Right renal cortex interstitium (tissue), 3 donors: ENCODE results near the gene SERP1. TPM values are rescaled to one million over a fixed set of nuclear protein-coding genes. Genes with fewer than 3 reads are reported as not detected.

Source experiments
- DNase-seq, 3 donors: peaks; one replicate each; pipeline ENCODE4 v3.0.0-alpha.2; 2013; ENCODE audit warnings: low read depth in 3 of 3, low spot score in 2 of 3
- polyA plus RNA-seq, 3 donors: library from polyadenylated mRNA; unstranded; fragments of 120-200 nt; gene quantifications; one replicate each; pipeline ENCODE4 v1.2.1, GENCODE V29; 2013; ENCODE audit not compliant: insufficient read length in 3 of 3

Gene SERP1
- polyA plus RNA-seq = 100 to 1,000 TPM; 121 to 128 (median 123) TPM

DNA sequence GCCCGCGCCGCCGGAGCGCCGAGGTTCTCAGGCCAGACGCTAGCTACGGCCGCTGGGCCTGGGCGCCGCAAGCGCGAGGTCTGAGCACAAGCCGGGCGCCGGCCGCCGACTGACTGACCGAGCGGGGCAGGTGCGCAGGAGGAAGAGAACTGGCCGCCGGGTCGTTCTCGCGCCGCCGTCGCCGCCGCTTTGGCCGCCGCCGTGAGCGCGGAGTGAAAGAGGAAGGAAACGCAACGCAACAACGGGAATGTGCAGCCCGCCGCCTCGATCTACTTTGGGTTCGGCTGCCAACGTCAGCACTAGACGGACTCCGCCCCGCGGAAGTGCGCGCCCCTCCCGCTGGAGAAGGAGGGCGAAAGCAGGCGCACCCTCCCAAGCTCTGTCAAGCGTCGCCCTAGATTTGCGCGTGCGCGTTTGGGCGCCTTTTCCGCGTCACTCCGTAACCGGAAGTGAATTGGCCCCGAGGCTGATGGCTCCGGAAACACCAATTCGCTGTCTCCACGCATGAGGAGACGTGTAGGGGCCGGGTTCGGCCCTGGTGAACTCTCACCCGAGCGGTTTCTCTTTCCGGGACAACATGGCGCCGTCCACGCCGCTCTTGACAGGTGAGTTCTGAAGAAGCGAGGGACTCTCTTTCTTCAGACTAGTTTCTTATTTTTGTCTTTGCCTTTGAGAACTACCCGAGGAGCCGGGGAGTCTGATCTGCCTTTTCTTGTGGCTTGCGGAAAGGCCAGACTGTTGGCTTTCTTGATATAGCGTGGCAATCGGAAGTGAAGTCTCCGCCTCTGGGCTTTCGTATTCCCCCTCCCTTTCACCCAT is at the start of gene SERP1, which contains the start of gene EIF2A:
TSS of gene SERP1 (minus strand) at position 271 of the 819 bp plus-strand sequence. CDS start 361 bp downstream, outside the sequence.
TSS of gene EIF2A (plus strand) at position 562 of the 819 bp plus-strand sequence. CDS start at position 578, 16 bp downstream.
- peak; percentile 98 to 99 (median 98) for DNase-seq

DNA sequence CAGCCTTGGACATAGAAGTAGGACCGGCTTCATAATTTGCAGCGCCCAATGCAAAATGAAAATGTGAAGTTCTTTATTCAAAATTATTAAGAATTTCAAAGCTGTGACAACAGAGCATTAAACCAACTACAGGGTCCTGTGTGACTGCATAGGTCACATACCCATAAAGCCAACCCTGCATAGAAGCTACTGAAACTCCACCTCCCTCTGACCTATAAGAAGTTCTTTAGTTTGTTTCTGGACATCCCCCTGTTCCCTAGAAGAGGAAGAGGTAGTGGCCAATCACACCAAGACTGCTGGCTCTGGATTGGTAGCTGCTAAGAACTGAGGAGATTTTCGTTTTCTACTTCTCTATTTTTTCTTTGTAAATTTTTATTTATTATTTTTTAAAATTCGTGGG is 47.9 kb upstream of the SERP1 start:
- DNase-seq = no peak

DNA sequence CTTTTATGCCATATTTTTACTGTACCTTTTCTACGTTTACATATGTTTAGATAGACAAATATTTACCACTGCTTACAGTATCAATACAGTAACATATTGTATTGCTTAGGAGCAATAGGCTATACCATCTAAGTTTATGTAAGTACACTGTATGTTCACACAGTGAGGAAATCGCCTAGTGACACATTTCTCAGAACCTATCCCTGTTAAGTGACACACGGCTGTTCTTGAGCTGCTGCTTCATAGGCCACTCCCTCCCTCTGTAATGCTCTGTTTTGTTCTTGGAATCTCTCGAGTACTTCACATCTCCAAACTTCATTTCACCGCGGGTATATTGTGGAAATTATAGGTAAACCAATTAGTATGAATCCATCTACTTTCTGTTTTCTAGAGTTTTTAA is 43.5 kb upstream of the SERP1 start:
- DNase-seq = no peak

DNA sequence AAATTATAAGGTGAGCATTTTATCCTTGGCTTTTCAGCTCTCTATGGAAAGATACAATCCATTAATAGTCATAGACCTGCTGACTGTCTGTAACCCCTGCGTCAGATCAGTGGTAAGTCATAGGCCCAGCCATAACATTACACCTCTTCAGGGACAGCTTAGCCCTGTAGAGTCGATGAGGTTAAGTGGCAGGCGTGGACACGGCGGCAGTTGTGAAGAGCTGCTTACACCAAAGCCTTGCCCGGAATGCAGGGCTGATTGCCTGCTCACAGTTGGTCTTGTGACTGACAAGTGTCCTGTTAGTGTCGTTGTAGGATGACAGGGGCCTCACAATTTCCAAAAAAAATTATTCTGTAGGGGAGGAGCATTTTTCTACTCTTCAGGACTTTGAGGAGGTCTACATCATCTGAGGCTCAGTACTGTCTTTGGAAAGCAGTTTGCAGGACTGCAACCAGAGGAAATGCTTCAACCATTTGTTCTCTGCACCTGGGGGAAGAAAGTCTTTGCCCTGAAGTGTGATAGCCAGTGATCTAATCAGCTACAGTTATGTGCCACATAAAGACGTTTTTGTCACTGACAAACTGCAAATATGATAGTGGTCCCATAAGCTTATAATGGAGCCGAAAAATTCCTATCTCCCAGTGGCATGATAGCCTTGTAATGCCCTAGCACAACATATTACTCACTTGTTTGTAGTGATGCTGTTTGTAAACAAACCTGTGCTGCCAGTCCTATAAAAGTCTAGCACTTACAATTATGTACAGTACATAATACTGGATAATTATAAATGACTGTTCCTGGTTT is 41.9 kb upstream of the SERP1 start:
- no peak for DNase-seq

- DNase-seq = no peak
These were observed 36.7 kb upstream of the SERP1 start for GRCh38 chr3:150583028-150583427.

DNA sequence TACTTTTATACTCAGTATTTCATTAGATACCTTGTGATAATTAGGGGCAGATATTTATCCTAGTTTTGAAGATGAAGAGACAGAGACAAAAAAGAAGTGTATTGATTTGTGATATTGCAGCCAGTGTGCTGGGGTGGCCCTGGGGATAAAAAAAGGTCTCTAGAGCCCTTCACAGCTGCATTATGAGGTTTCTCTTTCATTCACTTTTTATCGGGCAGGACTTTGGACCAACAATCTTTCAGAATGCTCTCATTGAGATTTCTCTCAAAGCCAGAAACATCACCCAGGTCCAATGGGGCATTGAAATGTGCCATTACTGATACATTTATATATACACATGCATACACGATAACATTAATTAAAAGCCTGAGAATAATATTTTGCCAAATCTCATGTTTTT is 36.3 kb upstream of the SERP1 start:
- DNase-seq = no peak

- DNase-seq = no peak
These were observed 34.9 kb upstream of the SERP1 start for GRCh38 chr3:150581174-150581573.

DNA sequence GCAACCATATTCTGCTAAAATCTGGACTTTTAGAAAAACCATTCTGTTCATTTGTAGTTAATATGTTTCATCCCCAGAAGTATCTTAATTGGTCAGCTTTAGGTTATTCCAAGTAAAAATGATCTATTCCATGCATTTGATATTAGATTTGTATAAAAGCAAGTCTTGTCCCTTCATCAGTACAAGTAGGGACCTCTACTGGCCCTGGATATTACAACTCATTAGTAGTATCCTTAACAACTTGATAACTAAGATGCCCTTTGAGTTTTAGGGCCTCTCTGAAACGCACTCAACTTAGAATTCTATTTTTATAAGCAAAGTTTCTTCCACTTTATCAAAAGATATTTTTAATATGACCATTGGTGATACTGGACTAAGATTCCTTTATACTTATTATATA is 31.6 kb upstream of the SERP1 start:
- no peak for DNase-seq

GRCh38 chr3:150567328-150567727 is 21.0 kb upstream of the SERP1 start:
- DNase-seq = no peak

DNA sequence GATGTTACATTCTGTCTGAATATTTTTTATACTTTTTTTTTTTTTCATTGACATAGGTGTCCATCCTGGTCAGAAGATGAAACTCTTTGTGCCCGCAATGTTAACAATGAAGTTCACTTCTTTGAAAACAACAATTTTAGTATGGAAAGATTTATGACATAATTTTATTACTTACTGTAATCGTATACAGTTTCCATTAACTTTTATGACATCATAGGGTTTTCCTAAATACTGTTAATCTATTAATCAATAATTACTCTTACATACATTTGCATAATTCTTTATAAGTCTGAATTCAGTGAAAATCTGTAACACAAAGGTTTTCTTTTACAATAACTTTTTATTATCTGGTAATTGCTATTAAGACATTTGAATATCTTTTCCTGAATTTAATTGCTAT is 17.9 kb upstream of the SERP1 start:
- DNase-seq = no peak

GRCh38 chr3:150557725-150558124 is 11.4 kb upstream of the SERP1 start:
- no peak for DNase-seq

- DNase-seq = no peak
These were observed 10.5 kb upstream of the SERP1 start for GRCh38 chr3:150556792-150557191.

DNA sequence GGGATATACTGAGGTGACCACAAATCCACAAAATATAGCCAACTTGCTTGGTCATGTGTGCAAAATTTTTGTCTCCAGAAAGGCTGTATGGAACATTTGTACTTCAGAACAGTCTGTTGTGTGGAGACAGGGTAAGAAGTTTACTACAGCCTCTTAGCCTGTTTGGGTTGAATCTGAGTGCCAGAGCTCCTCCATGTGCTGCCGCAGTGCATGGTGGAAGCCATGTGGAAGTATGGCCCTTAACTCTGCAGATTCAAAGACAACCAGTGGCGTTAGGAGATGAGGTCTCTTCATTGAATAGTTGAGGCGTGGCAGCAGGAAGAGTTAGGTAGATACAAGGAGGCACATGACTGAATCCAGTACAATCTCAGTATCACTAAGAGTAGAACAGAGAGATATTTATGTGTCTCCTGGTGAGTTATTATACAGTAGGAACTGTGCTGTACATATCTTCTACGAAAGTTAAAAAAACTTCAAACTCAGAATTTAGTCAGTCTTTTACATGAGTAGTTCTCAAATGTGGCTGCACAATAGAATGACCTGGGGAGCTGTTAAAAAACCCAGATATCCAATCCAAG is 9.7 kb upstream of the SERP1 start:
- no peak for DNase-seq

DNA sequence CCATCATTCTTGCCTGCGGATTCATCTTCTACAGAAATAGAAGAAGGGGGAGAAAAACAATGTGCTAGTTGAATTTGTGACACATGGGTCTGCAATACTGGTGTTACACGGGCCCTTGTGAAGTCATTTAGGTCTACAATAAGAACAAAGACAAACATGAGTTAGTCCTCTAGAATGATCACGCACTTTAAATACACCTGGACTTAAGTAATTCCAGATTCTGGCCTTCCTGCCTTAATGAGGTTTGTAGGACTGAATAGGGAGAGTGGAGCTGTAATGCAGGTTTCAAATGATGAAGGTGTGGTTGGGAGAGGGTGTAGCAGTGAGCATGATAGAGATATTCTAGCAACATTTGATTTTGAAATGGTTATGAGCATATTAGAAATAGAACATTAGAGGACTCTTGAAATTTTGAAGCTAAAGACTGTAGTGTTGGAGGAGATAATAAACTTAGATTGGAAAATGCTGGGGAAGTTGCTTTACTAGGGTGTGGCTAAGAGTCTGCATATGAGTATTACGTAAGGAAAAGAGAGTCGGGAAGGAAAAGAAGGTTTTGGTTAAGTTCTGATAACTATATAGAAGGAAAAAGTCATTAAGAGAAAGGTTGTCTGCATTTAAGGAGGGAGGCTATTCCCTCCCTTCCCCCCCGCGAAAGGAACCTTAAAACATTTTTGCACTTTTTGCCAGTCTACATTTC is 897 bp upstream of the SERP1 start:
- peak in 1 of 3 donors; percentile 15 for DNase-seq

- peak in 1 of 3 donors; percentile 32 for DNase-seq
These were observed 674 bp downstream of the SERP1 start for GRCh38 chr3:150545419-150546225.

DNA sequence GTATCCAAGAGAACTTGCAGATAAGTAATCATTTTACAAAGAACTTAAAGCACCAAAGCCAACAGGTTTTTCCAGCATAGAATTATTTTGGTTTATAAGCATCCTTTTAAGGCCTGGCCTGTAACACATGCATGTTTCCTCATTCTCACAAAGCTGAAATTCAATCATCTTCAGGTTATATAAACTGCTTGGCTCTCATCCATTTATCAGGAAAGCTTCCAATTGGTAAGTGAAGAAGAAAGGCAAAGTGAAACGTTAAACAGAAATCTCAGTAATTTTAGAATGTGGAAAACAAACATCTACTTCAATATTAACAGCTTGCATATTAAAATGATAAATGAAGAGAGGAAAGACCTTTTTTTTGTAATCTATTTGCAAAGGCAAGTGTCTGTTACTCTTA is 1.6 kb downstream of the SERP1 start:
- no peak for DNase-seq

DNA sequence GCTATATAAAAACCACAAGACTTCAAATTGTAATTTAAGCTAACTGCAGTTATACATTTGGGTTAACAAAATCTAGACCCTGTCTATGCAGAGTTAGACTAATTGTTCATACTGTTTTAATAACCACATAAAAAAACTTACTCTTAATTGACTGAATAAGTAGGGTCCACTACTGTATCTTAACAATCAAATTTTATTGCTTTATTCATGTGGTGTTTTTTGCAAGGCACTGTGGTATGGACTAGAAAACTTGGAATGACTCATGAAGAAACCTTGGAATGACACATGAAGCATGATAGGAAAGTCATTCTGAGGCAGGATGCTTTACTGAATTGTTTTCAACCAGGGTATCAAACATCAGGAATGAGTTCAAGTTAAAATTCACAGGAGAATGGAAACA is 2.3 kb downstream of the SERP1 start:
- DNase-seq = no peak

- no peak for DNase-seq
These were observed 2.8 kb downstream of the SERP1 start for GRCh38 chr3:150543531-150543930.

DNA sequence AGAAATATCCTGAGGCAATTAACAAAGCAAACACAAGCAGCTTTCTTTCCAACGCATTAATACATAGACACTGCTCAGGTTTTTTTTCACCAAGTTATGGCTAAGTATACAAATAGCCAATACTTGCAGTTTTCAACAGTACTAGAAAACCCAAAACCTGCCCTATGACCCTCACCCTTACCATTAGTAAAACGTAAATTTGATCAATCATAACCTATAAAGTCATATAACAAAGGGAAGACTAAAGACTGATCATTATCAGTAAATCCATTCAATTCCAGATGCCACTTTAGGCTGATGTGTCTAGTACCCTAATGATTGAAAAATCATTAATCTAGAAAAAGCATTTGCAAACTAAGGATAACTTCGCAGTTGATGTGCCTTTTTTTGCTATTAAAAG is 3.2 kb downstream of the SERP1 start:
- no peak for DNase-seq

GRCh38 chr3:150540991-150541390 is 5.3 kb downstream of the SERP1 start:
- DNase-seq = no peak
